ENCODE results near the gene PAQR7. TPM values are rescaled to one million over a fixed set of nuclear protein-coding genes. Genes with fewer than 3 reads are reported as not detected.

Gene PAQR7
- total and polyA plus RNA-seq, 2 experiments from 2014 or later: 4.0 to 5.2 TPM

- H3K4me1 Mint-ChIP-seq: peaks cover 37% of the 10 kb centered on the region
- no peaks in the 10 kb centered on the region for H3K79me2 ChIP-seq (replicated peaks; ENCODE audit: insufficient read depth)
- peak overlapping the region; percentile 79 for H3K4me2 ChIP-seq
- H3K36me3 ChIP-seq (ENCODE audit: insufficient read depth): no peaks in the 10 kb centered on the region
- peak overlapping the region; percentile 59 for H3K4me3 ChIP-seq
- H3K27me3 ChIP-seq (ENCODE audit: insufficient read depth): peaks cover 6% of the 10 kb centered on the region
- DNase-seq (ENCODE audit: low spot score): peak; percentile 83
- no peaks in the 10 kb centered on the region for H3K9me2 ChIP-seq (ENCODE audit: insufficient read depth)
- H3K9me3 Mint-ChIP-seq: no peaks in the 10 kb centered on the region
- H4K20me1 ChIP-seq (replicated peaks; ENCODE audit: insufficient read depth): no peaks in the 10 kb centered on the region
- H3K27me3 Mint-ChIP-seq (ENCODE audit: insufficient read depth, low read depth, poor library complexity): peaks cover 12% of the 10 kb centered on the region
- H2AFZ ChIP-seq: peak overlapping the region; percentile 94
- no peaks in the 10 kb centered on the region for H3K36me3 Mint-ChIP-seq (ENCODE audit: low read depth)
- peak; percentile 65 for ATAC-seq
- peak overlapping the region; percentile 73 for H3K4me3 Mint-ChIP-seq
- H3K27ac ChIP-seq (ENCODE audit: low read depth): peak overlapping the region; percentile 90
- TF ChIP-seq STAT1 (IDR thresholded peaks at IDR 0.05; ENCODE audit: unreplicated experiment) (no peak), CREB1 (CRISPR knock-in tag; IDR thresholded peaks at IDR 0.05; ENCODE audit: low read depth) (no peak), ZNF331 (CRISPR knock-in tag; IDR thresholded peaks at IDR 0.05; ENCODE audit: low read depth) (no peak), ZNF462 (CRISPR knock-in tag; IDR thresholded peaks at IDR 0.05) (no peak), JUNB (IDR thresholded peaks at IDR 0.05; ENCODE audit: unreplicated experiment) (no peak), POLR2AphosphoS5 (IDR thresholded peaks at IDR 0.05; ENCODE audit: low read depth) (no peak; the same call in 1 of the 2 replicates), REST (IDR thresholded peaks at IDR 0.05; ENCODE audit: unreplicated experiment) (no peak), ETS1 (IDR thresholded peaks at IDR 0.05) (no peak), CTCF (conservative IDR thresholded peaks at IDR 0.05; ENCODE audit: low read depth in 2 of 2) (no peak), NANOG (IDR thresholded peaks at IDR 0.05; ENCODE audit: borderline replicate concordance) (no peak), EZH2 (IDR thresholded peaks at IDR 0.05; ENCODE audit: low read depth, unreplicated experiment) (no peak), EZH2phosphoT487 (IDR thresholded peaks at IDR 0.05; ENCODE audit: unreplicated experiment) (no peak), ZNF114 (CRISPR knock-in tag; IDR thresholded peaks at IDR 0.05) (no peak)
- peaks cover 37% of the 10 kb centered on the region for H3K4me1 ChIP-seq (ENCODE audit: insufficient read depth)
- peaks cover 14% of the 10 kb centered on the region for H3F3A ChIP-seq (replicated peaks; ENCODE audit: low read depth)
- H3K27ac Mint-ChIP-seq: no peak overlapping the region
Measured at GRCh38 chr1:25922971-25923552, 47.6 kb upstream of the PAQR7 start.

Measured in GM23338 (cell line).